ENCODE data around the gene LAMA5. TPM values are rescaled to one million over a fixed set of nuclear protein-coding genes. Genes with fewer than 3 reads are reported as not detected.

LAMA5 gene
- total RNA-seq, 4 donors from 2014 or later = 13.0 to 35.8 (median 22.7) TPM

DNA sequence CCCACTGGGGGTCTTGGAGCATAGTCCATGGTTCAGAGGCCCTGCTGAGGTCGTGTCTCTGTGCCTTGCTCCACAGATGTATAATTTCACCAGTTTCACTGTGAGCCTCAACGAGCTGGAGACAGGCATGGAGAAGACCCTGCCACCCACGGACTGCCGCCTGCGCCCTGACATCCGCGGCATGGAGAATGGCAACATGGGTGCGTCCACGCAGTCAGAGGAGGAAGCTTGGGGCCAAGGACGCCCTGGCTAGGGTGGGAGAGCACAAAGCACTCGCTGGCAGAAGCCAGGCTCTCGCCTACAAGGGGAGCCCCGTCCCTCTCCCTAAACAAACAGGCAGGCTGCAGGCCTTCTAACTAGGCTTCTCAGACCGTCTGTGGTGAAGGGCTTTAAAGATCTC is 78.0 kb downstream of the LAMA5 start:
- intact Hi-C loops (cut with DNase I; ENCODE audit: low total_unique reads) (no loop called here), in situ Hi-C loops (cut with MboI; ENCODE audit: low sequenced_read_pairs in 4 of 4) (loop anchor here in 1 of 4 donors (25.0 kb wide), 1 partner anchor 98 kb away; the partner anchor contains the start of gene RPS21)
- no peaks in the 10 kb centered on the region for H3K27me3 ChIP-seq
- H3K9me3 ChIP-seq = no peaks in the 10 kb centered on the region
- TF ChIP-seq, protein P1, sequence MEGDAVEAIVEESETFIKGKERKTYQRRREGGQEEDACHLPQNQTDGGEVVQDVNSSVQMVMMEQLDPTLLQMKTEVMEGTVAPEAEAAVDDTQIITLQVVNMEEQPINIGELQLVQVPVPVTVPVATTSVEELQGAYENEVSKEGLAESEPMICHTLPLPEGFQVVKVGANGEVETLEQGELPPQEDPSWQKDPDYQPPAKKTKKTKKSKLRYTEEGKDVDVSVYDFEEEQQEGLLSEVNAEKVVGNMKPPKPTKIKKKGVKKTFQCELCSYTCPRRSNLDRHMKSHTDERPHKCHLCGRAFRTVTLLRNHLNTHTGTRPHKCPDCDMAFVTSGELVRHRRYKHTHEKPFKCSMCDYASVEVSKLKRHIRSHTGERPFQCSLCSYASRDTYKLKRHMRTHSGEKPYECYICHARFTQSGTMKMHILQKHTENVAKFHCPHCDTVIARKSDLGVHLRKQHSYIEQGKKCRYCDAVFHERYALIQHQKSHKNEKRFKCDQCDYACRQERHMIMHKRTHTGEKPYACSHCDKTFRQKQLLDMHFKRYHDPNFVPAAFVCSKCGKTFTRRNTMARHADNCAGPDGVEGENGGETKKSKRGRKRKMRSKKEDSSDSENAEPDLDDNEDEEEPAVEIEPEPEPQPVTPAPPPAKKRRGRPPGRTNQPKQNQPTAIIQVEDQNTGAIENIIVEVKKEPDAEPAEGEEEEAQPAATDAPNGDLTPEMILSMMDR (IDR thresholded peaks at IDR 0.05 in 4 of 5, conservative IDR thresholded peaks at IDR 0.05 in 1 of 5) = no peak
- no peak for TF ChIP-seq POLR2A (IDR thresholded peaks at IDR 0.05)
- H3K4me3 ChIP-seq = no peak overlapping the region
- no peak for DNase-seq
- peaks cover 0 to 9% of the 10 kb centered on the region in 2 donors for H3K4me1 ChIP-seq
- H3K27ac ChIP-seq = no peak overlapping the region
- peaks cover 0 to 79% of the 10 kb centered on the region in 2 donors for H3K36me3 ChIP-seq
- no peak for ATAC-seq

GRCh38 chr20:62288535-62289105 is 78.5 kb downstream of the LAMA5 start:
- in situ Hi-C loops (cut with MboI; ENCODE audit: low sequenced_read_pairs in 4 of 4) = loop anchor here in 1 of 4 donors (25.0 kb wide), 1 partner anchor 99 kb away; the partner anchor contains the start of gene RPS21
- intact Hi-C loops (cut with DNase I; ENCODE audit: low total_unique reads) = no loop called here

DNA sequence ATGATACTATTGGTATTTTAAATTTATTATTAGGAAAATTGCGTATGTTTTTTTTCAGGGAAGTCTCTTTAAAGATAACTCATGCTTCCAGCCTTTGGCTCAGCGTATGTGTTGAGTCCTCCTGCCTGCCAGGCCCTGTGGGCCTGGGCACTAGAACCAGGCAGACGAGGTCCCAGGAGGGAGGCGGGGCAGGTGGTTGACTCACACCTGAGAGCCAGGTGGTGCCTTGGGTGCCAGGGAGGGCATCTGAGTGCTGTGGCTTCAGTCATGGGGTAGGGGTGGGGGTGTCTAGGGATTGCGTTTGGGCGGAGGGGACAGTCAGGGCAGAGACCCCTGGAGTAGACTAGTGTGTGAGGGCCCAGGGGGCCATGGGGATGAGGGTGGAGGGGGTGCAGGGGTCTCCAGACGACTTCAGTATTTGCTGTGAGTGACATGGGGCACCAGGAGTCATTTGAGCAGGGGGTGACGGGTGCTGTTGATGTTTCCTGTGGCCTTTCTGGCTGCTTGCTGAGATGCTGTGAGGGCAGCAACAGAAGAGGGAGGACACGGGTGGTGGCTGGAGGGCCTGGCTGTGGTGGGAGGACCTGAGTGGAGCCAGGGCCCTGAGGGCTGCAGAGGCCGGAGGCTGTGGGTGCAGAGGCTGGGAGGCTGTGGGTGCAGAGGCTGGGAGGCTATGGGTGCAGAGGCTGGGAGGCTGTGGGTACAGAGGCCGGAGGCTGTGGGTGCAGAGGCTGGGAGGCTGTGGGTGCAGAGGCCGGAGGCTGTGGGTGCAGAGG is 79.2 kb downstream of the LAMA5 start:
- H3K27ac ChIP-seq = peak overlapping the region in 1 of 4 donors; percentile 88
- no peak for ATAC-seq
- no peaks in the 10 kb centered on the region for H3K27me3 ChIP-seq
- in situ Hi-C loops (cut with MboI; ENCODE audit: low sequenced_read_pairs in 4 of 4) (loop anchor here in 1 of 4 donors (25.0 kb wide), 1 partner anchor 99 kb away; the partner anchor contains the start of gene RPS21), intact Hi-C loops (cut with DNase I; ENCODE audit: low total_unique reads) (no loop called here)
- peaks cover 7 to 21% of the 10 kb centered on the region in 2 donors for H3K4me1 ChIP-seq
- H3K36me3 ChIP-seq = peaks cover 0 to 72% of the 10 kb centered on the region in 2 donors
- no peaks in the 10 kb centered on the region for H3K9me3 ChIP-seq
- no peak for TF ChIP-seq POLR2A (IDR thresholded peaks at IDR 0.05)
- TF ChIP-seq, protein P1 (IDR thresholded peaks at IDR 0.05 in 4 of 5, conservative IDR thresholded peaks at IDR 0.05 in 1 of 5) = no peak
- no peak for DNase-seq
- no peak overlapping the region for H3K4me3 ChIP-seq

More at GRCh38 chr20:62288535-62289105, 78.5 kb downstream of the LAMA5 start:
- peaks cover under 1 to 14% of the 10 kb centered on the region in 2 donors for H3K4me1 ChIP-seq
- DNase-seq (no peak), ATAC-seq (no peak)
- TF ChIP-seq POLR2A (IDR thresholded peaks at IDR 0.05) = no peak
- TF ChIP-seq, protein P1 (IDR thresholded peaks at IDR 0.05 in 4 of 5, conservative IDR thresholded peaks at IDR 0.05 in 1 of 5) = no peak
- H3K27me3 ChIP-seq = no peaks in the 10 kb centered on the region
- H3K36me3 ChIP-seq = peaks cover 0 to 79% of the 10 kb centered on the region in 2 donors
- no peak overlapping the region for H3K4me3 ChIP-seq
- H3K9me3 ChIP-seq = no peaks in the 10 kb centered on the region
- H3K27ac ChIP-seq = no peak overlapping the region

DNA sequence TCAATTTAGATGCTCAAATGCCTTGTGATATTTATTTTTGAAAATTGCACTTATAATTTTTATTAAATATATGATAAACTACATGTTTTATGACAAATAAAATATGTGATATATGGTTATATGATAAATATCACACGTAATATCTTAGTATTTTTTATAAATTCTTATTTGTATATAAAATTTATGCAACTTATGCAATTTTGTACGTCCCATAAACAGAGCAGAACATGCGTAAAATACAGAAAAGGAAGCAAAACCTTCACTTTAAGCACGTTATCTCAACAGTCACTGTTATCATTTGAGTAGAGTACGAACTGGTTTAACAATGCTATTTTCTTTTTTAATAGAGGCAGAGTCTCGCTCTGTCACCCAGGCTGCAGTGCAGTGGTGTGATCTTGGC is 80.0 kb downstream of the LAMA5 start:
- peaks cover 14 to 29% of the 10 kb centered on the region in 2 donors for H3K4me1 ChIP-seq
- TF ChIP-seq, protein P1 (IDR thresholded peaks at IDR 0.05 in 4 of 5, conservative IDR thresholded peaks at IDR 0.05 in 1 of 5) = no peak
- no peak for TF ChIP-seq POLR2A (IDR thresholded peaks at IDR 0.05)
- H3K4me3 ChIP-seq = no peak overlapping the region
- intact Hi-C loops (cut with DNase I; ENCODE audit: low total_unique reads) (no loop called here), in situ Hi-C loops (cut with MboI; ENCODE audit: low sequenced_read_pairs in 4 of 4) (loop anchor here in 1 of 4 donors (25.0 kb wide), 1 partner anchor 100 kb away; the partner anchor contains the start of gene RPS21)
- H3K9me3 ChIP-seq = no peaks in the 10 kb centered on the region
- ATAC-seq = no peak
- no peak for DNase-seq
- peak overlapping the region; percentile 50 to 88 (median 66) for H3K27ac ChIP-seq
- H3K27me3 ChIP-seq = no peaks in the 10 kb centered on the region
- peaks cover 0 to 65% of the 10 kb centered on the region in 2 donors for H3K36me3 ChIP-seq

Measured in gastrocnemius medialis (tissue), 4 donors.